ENCODE measurements around the gene DNAJB8.
A peak's percentile ranks its signal among the peaks of the same experiment; 100 is the strongest.

DNAJB8 gene

DNA sequence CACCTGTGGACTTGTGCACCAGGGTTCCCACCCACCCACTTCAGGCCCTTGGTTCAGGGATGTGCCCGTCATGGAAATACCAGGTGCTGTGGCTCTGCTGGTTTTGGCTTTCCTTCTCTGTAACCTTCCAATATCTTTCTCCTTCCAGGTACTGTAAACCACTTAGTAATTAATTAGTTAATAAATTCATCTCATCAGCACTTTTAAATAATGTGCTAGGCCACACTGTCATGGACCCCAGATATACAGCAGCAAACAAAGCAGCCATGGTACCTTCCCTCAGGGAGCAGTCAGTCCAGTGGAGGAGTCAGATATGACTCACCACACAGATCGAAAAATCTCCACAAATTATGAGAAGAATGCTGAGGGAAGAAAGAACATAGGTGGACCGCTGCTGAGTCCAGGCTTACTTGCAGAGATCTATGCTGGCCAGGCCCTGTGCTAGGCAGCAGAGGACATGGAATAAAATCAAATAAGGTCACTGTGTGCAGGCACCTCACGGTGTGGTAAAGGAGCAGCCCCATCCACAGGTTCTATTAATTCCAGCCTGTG lies 33.1 kb upstream of the DNAJB8 start:
- Histone ChIP-seq H3K9me3 (replicated peaks in 1 of 2; ENCODE audit: control insufficient read depth in 2 of 2, insufficient read depth in 1 of 2, low read depth in 1 of 2, low read length in 2 of 2) (peaks cover 0 to 6% of the 10 kb centered on the region in 2 donors), H3K4me3 (ENCODE audit: low read length in 2 of 2) (no peak overlapping the region), H2BK120ac (ENCODE audit: low read depth, low read length) (no peak overlapping the region), H3K14ac (ENCODE audit: low read length) (no peak overlapping the region), H3K79me1 (ENCODE audit: low read depth, low read length) (no peaks in the 10 kb centered on the region), H3K9ac (ENCODE audit: low read depth, low read length, poor library complexity) (no peak overlapping the region), H3K36me3 (replicated peaks in 1 of 2; ENCODE audit: control insufficient read depth in 2 of 2, insufficient read depth in 2 of 2, low read length in 2 of 2) (no peaks in the 10 kb centered on the region), H3K4ac (ENCODE audit: low read length) (no peak overlapping the region), H3K27ac (replicated peaks; ENCODE audit: low read length) (no peak overlapping the region), H2BK15ac (ENCODE audit: low read length) (no peak overlapping the region), H2BK12ac (ENCODE audit: low read length) (no peak overlapping the region), H4K91ac (ENCODE audit: low read depth, low read length, poor library complexity) (no peak overlapping the region), H3K27me3 (ENCODE audit: control insufficient read depth in 3 of 3, insufficient read depth in 3 of 3, low read depth in 1 of 3, low read length in 3 of 3) (peaks cover 27 to 88% (median 34%) of the 10 kb centered on the region in 3 experiments), H4K8ac (ENCODE audit: low read depth, low read length) (no peak overlapping the region), H2AK5ac (ENCODE audit: low read depth, low read length) (no peak overlapping the region), H3K18ac (ENCODE audit: low read length) (no peak overlapping the region), H2AFZ (ENCODE audit: low read length) (no peak overlapping the region), H3K4me1 (ENCODE audit: control insufficient read depth in 2 of 2, insufficient read depth in 1 of 2, low read depth in 1 of 2, low read length in 2 of 2) (peaks cover 8% of the 10 kb centered on the region in 2 donors), H2BK5ac (ENCODE audit: low read length) (no peak overlapping the region), H3K4me2 (ENCODE audit: insufficient read depth, low read length, poor library complexity, severe bottlenecking) (no peak overlapping the region), H3K23ac (ENCODE audit: low read depth, low read length, poor library complexity) (no peak overlapping the region)
- WGBS, 2 donors (ENCODE audit: extremely low coverage in 2 of 2, insufficient read length in 2 of 2, insufficient replicate concordance in 1 of 2): no CpG with 5 or more reads among the region's 4 CpGs
- DNase-seq (ENCODE audit: low spot score): no peak

DNA sequence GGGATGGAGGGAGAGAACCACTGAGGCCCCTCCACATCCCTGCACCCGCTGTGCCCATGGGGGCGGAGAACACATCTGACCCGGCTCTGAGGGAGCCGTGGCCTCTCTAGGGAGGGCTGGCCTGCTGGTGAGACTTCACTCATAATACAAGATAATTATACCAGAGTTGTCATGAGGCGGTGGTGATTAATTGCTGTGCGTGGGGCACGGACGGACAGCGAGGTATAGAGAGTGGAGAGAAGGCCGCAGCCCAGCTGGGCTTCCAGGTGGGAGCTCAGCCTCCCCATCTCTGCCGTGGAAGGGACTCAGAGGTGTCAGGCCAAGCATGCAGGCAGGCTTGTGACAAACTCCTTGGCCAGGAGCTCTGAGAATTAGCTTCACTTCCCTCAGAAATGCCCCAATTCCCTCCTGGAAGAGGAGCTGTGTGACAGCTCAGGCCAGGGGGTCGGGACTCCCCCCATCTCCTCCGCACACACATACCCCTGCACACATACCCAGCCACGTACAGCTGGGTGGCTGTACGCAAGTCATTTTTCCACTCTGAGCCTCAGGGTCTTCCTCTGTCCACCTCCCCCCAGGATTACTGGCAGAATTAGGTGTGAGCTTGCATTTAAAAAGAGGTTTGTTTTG lies 32.3 kb upstream of the DNAJB8 start:
- Histone ChIP-seq H3K9me3 (replicated peaks in 1 of 2; ENCODE audit: control insufficient read depth in 2 of 2, insufficient read depth in 1 of 2, low read depth in 1 of 2, low read length in 2 of 2) (peaks cover 0 to 8% of the 10 kb centered on the region in 2 donors), H3K27me3 (ENCODE audit: control insufficient read depth in 3 of 3, insufficient read depth in 3 of 3, low read depth in 1 of 3, low read length in 3 of 3) (peaks cover 33 to 94% (median 42%) of the 10 kb centered on the region in 3 experiments), H4K91ac (ENCODE audit: low read depth, low read length, poor library complexity) (no peak overlapping the region), H2BK5ac (ENCODE audit: low read length) (no peak overlapping the region), H4K8ac (ENCODE audit: low read depth, low read length) (no peak overlapping the region), H3K14ac (ENCODE audit: low read length) (no peak overlapping the region), H3K79me1 (ENCODE audit: low read depth, low read length) (no peaks in the 10 kb centered on the region), H3K4me2 (ENCODE audit: insufficient read depth, low read length, poor library complexity, severe bottlenecking) (no peak overlapping the region), H2BK12ac (ENCODE audit: low read length) (no peak overlapping the region), H3K4me1 (ENCODE audit: control insufficient read depth in 2 of 2, insufficient read depth in 1 of 2, low read depth in 1 of 2, low read length in 2 of 2) (peaks cover 8% of the 10 kb centered on the region in 2 donors), H3K27ac (replicated peaks; ENCODE audit: low read length) (no peak overlapping the region), H3K9ac (ENCODE audit: low read depth, low read length, poor library complexity) (no peak overlapping the region), H3K23ac (ENCODE audit: low read depth, low read length, poor library complexity) (no peak overlapping the region), H2AFZ (ENCODE audit: low read length) (no peak overlapping the region), H2BK120ac (ENCODE audit: low read depth, low read length) (no peak overlapping the region), H3K36me3 (replicated peaks in 1 of 2; ENCODE audit: control insufficient read depth in 2 of 2, insufficient read depth in 2 of 2, low read length in 2 of 2) (no peaks in the 10 kb centered on the region), H3K18ac (ENCODE audit: low read length) (no peak overlapping the region), H3K4me3 (ENCODE audit: low read length in 2 of 2) (no peak overlapping the region), H2BK15ac (ENCODE audit: low read length) (no peak overlapping the region), H3K4ac (ENCODE audit: low read length) (no peak overlapping the region), H2AK5ac (ENCODE audit: low read depth, low read length) (no peak overlapping the region)
- no CpG with 5 or more reads among the region's 15 CpGs for WGBS, 2 donors (ENCODE audit: extremely low coverage in 2 of 2, insufficient read length in 2 of 2, insufficient replicate concordance in 1 of 2)
- no peak for DNase-seq (ENCODE audit: low spot score)

DNA sequence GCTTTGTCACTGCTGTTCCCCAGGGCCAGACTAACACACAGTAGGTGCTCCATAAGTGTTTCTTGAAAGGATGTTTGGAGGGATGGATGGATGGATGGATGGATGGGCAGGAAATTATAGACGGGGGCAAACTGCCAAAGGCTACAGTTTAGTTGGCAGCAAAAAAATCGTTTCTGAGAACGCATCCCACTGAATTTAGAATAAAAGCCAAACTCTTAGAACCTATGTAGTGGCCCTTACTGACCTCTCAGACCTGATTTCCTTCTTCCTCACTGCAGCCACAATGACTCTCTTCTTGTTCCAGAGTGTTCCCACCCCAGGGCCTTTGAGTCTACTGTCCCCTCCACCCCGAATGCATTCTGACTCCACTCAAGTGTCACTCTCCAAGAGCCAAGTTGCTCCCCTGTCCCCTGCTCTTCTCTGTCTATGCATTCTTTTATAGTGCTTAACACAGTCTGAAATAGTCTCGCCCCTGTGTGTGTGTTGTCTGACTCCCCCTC lies 31.5 kb upstream of the DNAJB8 start:
- H3K9me3 ChIP-seq (replicated peaks in 1 of 2; ENCODE audit: control insufficient read depth in 2 of 2, insufficient read depth in 1 of 2, low read depth in 1 of 2, low read length in 2 of 2): peaks cover 0 to 9% of the 10 kb centered on the region in 2 donors
- no peak overlapping the region for H3K27ac ChIP-seq (replicated peaks; ENCODE audit: low read length)
- no peak overlapping the region for H3K18ac ChIP-seq (ENCODE audit: low read length)
- H3K4ac ChIP-seq (ENCODE audit: low read length): no peak overlapping the region
- peaks cover 1% of the 10 kb centered on the region for H3K79me1 ChIP-seq (ENCODE audit: low read depth, low read length)
- H3K27me3 ChIP-seq (ENCODE audit: control insufficient read depth in 3 of 3, insufficient read depth in 3 of 3, low read depth in 1 of 3, low read length in 3 of 3): peaks cover 42 to 94% (median 50%) of the 10 kb centered on the region in 3 experiments
- H3K4me3 ChIP-seq (ENCODE audit: low read length in 2 of 2): peak overlapping the region in 1 of 2 donors; percentile 45
- no peak overlapping the region for H4K8ac ChIP-seq (ENCODE audit: low read depth, low read length)
- no CpG with 5 or more reads among the region's 5 CpGs for WGBS, 2 donors (ENCODE audit: extremely low coverage in 2 of 2, insufficient read length in 2 of 2, insufficient replicate concordance in 1 of 2)
- no peak overlapping the region for H2AK5ac ChIP-seq (ENCODE audit: low read depth, low read length)
- no peak overlapping the region for H3K9ac ChIP-seq (ENCODE audit: low read depth, low read length, poor library complexity)
- H2BK12ac ChIP-seq (ENCODE audit: low read length): no peak overlapping the region
- H3K36me3 ChIP-seq (replicated peaks in 1 of 2; ENCODE audit: control insufficient read depth in 2 of 2, insufficient read depth in 2 of 2, low read length in 2 of 2): no peaks in the 10 kb centered on the region
- no peak overlapping the region for H3K14ac ChIP-seq (ENCODE audit: low read length)
- no peak overlapping the region for H2BK120ac ChIP-seq (ENCODE audit: low read depth, low read length)
- no peak overlapping the region for H3K23ac ChIP-seq (ENCODE audit: low read depth, low read length, poor library complexity)
- no peak for DNase-seq (ENCODE audit: low spot score)
- H3K4me2 ChIP-seq (ENCODE audit: insufficient read depth, low read length, poor library complexity, severe bottlenecking): peak overlapping the region; percentile 32
- H2BK5ac ChIP-seq (ENCODE audit: low read length): no peak overlapping the region
- no peak overlapping the region for H2BK15ac ChIP-seq (ENCODE audit: low read length)
- peak overlapping the region; percentile 94 for H2AFZ ChIP-seq (ENCODE audit: low read length)
- peaks cover 8 to 9% of the 10 kb centered on the region in 2 donors for H3K4me1 ChIP-seq (ENCODE audit: control insufficient read depth in 2 of 2, insufficient read depth in 1 of 2, low read depth in 1 of 2, low read length in 2 of 2)
- H4K91ac ChIP-seq (ENCODE audit: low read depth, low read length, poor library complexity): no peak overlapping the region

DNA sequence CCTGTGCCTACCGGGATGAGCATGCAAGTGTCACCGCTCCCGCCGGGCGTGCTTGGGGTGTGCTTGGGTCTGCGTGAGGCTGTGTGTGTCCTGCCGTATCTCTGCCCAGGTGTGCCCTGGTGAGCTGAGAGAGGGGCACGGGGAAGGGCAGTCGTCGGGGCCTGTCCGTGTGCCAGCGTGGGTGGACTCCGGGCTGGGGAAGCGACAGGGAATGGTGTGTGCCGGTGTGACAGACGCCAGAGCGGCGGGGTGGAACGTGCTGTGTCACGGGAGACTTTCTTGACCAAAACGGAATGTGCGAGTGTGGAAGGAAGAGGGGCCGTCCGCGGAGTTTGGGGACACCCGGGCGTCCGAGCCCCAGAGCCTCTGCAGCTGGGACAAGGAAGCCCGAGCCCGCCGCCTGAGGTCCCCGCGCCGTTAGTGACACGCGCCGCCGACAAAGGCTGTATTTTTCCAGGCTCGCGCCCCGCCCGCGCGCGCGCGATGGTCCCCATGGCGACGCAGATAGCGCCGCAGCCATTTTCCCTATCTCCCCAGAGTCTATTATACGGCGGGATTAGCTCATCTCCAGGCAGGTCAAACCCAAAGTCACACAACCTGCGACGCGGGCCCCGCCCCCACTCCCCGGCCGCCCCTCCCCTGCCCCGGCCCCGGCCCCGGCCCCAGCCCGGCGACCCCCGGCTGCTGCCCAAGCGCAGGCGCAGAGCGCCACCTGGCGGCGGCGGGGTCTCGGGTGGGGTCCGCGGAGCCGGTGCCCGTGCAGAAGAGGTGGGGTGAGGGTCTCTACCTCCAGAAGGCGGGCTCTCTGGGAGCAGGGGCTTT lies 30.8 kb upstream of the DNAJB8 start:
- no CpG with 5 or more reads among the region's 77 CpGs for WGBS, 2 donors (ENCODE audit: extremely low coverage in 2 of 2, insufficient read length in 2 of 2, insufficient replicate concordance in 1 of 2)
- peak overlapping the region; percentile 94 for H3K23ac ChIP-seq (ENCODE audit: low read depth, low read length, poor library complexity)
- no peak for DNase-seq (ENCODE audit: low spot score)
- H2BK120ac ChIP-seq (ENCODE audit: low read depth, low read length): peak overlapping the region; percentile 75
- H3K4me1 ChIP-seq (ENCODE audit: control insufficient read depth in 2 of 2, insufficient read depth in 1 of 2, low read depth in 1 of 2, low read length in 2 of 2): peaks cover 8 to 9% of the 10 kb centered on the region in 2 donors
- peak overlapping the region; percentile 45 to 76 for H3K4me3 ChIP-seq (ENCODE audit: low read length in 2 of 2)
- H3K36me3 ChIP-seq (replicated peaks in 1 of 2; ENCODE audit: control insufficient read depth in 2 of 2, insufficient read depth in 2 of 2, low read length in 2 of 2): no peaks in the 10 kb centered on the region
- H4K8ac ChIP-seq (ENCODE audit: low read depth, low read length): no peak overlapping the region
- H3K79me1 ChIP-seq (ENCODE audit: low read depth, low read length): peaks cover 2% of the 10 kb centered on the region
- H3K14ac ChIP-seq (ENCODE audit: low read length): peak overlapping the region; percentile 99
- peak overlapping the region; percentile 72 for H3K4me2 ChIP-seq (ENCODE audit: insufficient read depth, low read length, poor library complexity, severe bottlenecking)
- peak overlapping the region; percentile 24 for H2BK12ac ChIP-seq (ENCODE audit: low read length)
- peaks cover 0 to 9% of the 10 kb centered on the region in 2 donors for H3K9me3 ChIP-seq (replicated peaks in 1 of 2; ENCODE audit: control insufficient read depth in 2 of 2, insufficient read depth in 1 of 2, low read depth in 1 of 2, low read length in 2 of 2)
- H3K9ac ChIP-seq (ENCODE audit: low read depth, low read length, poor library complexity): peak overlapping the region; percentile 78
- no peak overlapping the region for H2BK5ac ChIP-seq (ENCODE audit: low read length)
- peaks cover 46 to 95% (median 57%) of the 10 kb centered on the region in 3 experiments for H3K27me3 ChIP-seq (ENCODE audit: control insufficient read depth in 3 of 3, insufficient read depth in 3 of 3, low read depth in 1 of 3, low read length in 3 of 3)
- no peak overlapping the region for H3K27ac ChIP-seq (replicated peaks; ENCODE audit: low read length)
- peak overlapping the region; percentile 17 for H3K4ac ChIP-seq (ENCODE audit: low read length)
- peak overlapping the region; percentile 94 for H2AFZ ChIP-seq (ENCODE audit: low read length)
- peak overlapping the region; percentile 97 for H3K18ac ChIP-seq (ENCODE audit: low read length)
- H2BK15ac ChIP-seq (ENCODE audit: low read length): peak overlapping the region; percentile 88
- peak overlapping the region; percentile 87 for H2AK5ac ChIP-seq (ENCODE audit: low read depth, low read length)
- no peak overlapping the region for H4K91ac ChIP-seq (ENCODE audit: low read depth, low read length, poor library complexity)
